Right forelimb (tissue), 1 donor: ENCODE results near the gene RAB20.
"Not testable (repeated sequence)": the region's sequence is repeated elsewhere in the genome, so short reads cannot be mapped to it uniquely, and the experiment has no call there.

Experiments
- DNase-seq: peaks from one replicate; pipeline ENCODE4 v3.0.0-alpha.2; 2018

Gene RAB20

DNA sequence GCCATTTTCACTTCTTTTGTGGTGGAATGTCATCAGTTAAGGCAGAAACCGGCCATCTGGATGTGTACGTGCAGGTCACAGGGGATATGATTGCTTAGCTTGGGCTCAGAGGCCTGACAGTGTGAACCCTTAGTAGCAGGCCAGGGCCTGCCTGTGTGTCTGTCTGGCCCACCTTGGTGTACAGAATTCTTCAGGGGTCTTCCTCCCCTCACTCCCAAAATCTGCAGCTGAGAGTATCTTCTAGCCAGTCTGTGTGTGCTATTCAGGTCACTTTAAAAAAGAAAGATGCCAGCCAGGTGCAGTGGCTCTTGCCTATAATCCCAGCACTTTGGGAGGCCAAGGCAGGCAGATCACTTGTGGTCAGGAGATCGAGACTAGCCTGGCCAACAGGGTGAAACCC, 74.6 kb downstream of the RAB20 start:
- DNase-seq, result not testable (repeated sequence)

DNA sequence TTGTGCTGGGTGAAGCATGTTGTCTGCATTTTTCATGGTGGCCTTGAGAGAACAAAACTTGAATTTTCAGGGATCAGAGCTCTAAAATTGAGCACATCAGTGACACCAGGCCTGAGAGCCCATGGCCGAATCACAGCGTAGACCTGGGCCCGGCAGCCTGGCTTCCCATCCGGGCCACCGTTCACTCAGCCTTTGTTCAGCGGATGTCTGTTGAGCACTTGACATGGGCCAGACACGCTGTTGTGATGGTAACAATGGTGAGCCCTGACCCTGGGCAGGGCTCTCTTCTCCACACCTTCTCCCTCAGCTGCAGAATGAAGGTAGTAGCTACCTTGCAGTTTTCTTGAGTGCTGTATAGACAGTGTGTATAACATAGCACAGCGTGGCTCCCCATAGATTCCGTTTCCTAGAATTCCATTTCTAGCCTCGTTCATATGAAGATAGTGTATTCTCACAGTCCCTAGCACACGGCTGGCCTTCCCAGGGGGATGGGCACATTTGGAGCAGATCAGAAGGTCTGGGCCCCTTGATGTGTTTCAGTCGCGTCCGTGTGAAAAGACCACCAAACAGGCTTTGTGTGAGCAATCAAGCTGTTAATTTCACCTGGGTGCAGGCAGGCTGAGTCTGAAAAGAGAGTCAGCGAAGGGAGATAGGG, 75.3 kb downstream of the RAB20 start:
- no peak for DNase-seq

DNA sequence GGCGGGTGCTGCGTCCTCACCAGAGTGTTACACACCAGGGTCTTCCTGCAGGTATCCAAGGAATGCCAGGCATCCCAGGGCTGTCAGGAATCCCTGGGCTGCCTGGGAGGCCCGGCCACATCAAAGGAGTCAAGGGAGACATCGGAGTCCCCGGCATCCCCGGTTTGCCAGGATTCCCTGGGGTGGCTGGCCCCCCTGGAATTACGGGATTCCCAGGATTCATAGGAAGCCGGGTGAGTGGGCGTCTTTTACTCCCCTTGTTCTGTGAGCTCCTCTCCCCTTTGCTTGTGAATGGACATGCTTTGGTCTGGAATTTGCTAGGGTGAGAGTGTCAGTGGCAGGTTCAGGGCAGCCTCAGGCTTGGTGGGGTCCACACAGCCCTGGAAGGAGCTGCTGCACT, 75.9 kb downstream of the RAB20 start:
- no peak for DNase-seq

DNA sequence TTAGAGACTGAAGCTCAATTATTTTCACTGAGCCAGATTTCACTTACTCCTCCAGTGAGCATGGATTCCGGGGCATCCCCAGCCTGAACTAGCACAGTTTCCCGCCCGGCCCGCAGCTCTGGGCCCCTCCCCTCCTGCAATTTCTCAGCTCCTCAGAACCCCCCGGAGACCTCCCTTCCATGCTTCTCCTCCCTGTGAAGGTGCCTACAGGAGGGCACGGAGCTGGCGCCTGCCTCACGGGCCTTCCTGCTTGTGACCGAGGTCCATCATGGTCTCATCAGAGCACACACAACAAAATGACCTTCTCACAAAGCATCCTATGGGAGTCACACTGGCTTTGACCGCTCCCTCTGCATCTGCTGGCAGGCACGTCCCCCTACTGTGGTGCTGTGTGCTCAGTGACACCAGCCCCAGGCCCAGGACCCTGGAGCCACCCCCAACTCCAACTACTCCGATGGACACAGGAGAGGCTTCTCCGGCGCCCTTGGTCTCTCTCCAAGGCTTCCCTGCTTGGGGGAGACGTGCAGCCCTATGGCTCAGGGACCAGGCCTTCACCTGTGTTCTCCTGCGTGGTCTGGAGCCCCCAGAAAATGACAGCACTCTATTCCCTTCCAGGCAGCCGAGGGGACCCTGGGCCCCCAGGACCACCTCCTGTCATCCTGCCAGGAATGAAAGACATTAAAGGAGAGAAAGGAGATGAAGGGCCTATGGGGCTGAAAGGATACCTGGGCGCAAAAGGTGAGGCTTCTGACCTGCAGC, 77.1 kb downstream of the RAB20 start:
- DNase-seq, result no peak

DNA sequence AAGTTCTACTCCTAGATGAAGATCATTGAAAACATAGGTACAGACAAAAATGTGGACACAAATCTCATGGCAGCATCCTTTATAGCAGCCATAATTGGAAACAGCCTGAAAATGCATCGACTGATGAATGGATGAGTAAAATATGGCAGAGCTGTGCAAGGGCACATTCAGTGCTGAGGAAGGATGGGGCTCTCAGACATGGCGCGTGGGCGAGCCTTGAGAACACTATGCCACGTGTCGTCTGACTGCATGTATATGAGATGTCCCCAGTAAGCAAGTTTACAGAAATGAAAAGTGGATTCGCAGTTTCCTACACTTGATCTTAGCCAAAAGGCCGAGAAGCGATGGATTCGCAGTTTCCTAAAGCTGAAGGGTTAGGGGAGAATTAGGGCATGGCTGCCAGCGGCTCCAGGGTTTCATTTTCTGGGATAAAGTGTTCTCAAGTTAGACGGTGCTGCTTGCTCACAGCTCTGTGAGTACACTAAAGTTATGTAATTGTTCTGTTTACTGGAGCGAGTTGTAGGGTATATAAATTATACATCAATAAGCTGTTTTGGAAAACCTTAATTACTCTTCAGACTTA, 78.0 kb downstream of the RAB20 start:
- no peak for DNase-seq

DNA sequence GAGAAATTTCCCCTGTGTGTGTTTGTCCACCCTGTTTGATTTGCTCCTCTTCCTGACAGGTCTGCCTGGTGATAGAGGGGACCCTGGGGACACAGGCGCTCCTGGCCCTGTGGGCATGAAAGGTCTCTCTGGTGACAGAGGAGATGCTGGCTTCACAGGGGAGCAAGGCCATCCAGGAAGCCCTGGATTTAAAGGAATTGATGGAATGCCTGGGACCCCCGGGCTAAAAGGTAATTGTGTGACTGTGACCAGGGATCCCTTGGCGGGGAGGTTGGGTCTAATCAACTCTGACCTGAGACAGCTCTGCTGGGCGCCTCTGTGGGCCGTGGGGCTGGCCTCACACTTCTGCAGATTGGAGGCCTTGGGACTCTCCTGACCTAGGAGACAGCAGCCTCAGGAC, 81.4 kb downstream of the RAB20 start:
- DNase-seq, result no peak

DNA sequence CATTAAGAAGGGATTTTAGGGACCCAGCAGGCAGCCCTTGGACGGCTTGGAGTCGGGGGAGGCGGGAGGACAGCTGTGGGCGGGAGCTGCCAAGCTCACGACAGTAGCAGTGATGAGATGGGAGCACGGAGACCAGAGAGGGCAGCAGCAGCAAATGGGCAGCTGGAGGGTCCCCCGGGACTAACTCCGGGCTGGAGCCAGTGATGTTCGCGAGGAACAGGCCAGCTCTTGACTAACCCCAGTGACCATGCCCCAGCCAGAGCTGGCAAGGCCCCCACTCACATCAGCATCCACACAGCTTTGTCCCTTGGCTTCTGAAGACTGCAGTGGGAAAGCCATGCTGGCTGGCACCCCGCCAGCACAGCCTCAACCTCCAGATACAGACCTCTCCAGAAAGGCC, 81.9 kb downstream of the RAB20 start:
- DNase-seq, result no peak

DNA sequence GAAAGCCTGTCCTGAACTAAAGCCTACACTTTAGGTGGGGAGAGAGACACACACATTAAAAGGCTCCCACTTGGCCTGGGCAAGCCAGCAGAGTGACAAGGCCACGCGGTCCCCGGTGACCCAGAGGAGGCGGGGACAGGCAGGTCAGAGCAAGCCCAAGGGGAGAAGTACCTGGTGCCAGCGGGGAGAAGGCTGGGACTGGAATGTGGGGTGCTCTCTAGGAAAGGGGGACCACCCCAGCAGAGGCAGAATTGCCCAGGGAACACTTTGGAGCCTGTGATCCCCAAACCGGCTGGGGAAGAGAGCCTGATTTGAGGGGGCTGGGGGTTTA, 82.3 kb downstream of the RAB20 start:
- DNase-seq, result no peak

DNA sequence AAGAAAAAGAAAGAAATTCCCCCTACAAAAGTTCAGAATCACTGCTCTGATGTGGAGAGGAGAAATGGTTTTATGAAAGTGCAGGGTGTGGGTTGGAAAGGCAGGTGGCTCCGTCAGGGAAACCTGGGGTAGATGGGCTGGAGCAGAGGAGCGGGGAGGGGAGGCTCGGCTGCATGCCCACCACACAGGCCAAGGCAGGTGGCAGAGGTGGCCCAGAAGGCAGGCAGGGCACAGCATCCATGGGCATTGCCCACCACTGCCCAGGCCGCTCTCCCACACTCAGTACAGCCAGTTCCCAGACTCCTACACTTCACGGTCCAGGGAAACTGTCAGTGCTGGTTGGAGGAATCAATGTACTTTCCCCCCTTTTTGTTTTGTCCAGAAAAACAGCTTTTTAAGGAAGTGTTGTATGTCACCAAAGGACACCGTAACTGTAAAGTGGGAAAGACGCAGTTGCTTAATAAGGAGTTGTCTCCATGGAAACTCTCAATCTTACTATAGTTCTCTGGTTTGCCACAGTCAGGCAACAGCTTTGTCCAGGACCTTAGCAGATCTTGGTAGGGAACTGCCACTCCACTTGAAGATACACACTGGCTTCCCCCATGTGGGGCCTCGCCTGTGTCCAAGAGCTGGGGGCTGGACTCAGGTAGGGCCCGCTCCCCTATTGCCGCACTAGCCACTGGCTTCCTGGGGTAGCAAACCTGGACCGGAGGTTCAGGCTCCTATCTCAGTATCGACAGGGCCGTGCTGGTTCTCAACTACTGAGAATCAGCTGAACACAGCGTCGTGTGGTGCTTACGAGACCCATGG, 82.9 kb downstream of the RAB20 start:
- DNase-seq, result no peak

DNA sequence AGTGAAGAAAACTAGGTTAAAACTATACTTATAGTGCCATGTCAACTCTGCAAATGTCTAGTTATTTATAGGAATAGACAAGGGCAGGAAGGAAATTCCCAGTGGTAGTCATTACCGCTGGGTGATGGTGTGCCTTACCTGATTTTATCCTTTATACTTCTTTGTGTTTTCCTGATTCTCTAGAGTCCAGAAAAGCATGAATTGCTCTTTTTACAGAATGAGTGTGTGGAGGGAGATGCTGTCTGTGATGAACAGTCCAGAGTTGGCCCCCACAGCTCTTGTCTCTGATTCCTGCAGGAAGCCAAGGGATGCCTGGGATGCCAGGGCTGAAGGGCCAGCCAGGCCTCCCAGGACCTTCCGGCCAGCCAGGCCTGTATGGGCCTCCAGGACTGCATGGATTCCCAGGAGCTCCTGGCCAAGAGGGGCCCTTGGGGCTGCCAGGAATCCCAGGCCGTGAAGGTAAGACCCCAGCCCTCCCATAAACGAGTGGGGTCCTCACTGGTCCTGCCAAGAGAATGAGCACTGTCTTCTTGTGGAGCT, 83.7 kb downstream of the RAB20 start:
- no peak for DNase-seq

DNA sequence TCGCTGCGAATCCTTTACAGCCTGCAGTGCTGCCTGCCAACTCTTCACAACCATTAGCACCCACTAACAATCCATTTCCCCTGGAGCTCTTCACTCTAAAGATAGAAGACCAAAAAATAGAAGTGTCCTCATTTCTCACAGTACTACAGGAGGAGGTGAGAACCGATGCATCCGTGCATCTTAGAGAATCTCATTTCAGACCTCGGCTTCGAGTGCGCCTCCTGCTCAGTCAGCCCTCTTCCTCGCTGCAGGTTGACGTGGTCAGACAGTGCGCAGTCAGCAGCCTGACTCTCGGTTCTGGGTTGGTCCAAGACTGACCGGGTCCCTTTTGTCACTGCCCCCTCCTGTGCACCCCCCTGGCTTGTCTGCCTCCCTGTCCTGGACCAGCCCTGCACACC, 85.3 kb downstream of the RAB20 start:
- DNase-seq, result no peak

DNA sequence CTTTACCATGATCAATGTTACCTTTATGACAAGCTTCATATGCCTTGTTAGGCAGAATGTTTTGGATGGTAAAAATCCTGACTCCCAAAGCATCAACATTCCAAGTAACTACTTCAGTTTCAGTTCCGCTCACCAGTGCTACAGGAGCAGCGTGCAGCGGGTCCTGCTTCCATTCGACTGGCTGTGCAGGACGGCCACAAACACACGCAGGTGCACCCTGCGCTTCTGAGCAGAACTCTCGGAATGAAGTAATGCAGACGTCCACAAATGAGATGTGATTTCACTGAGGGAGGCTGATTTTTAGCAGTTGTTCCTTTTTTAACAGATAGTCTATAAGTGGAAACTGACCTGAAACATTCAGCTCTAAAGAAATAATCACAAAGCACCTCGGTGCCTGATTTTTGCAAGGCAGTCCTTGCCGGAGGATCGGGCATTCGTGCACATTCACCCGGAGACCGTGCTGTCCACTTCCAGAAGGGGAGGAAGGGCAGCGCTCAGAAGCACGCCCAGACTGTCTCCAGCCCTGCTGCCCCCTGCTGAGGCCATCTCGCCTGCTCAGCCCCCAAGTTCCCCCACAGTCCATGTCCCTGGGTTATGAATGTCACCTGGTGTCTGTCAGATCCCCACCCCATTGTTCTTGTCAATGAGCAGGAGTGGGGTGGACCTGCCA, 85.8 kb downstream of the RAB20 start:
- no peak for DNase-seq

DNA sequence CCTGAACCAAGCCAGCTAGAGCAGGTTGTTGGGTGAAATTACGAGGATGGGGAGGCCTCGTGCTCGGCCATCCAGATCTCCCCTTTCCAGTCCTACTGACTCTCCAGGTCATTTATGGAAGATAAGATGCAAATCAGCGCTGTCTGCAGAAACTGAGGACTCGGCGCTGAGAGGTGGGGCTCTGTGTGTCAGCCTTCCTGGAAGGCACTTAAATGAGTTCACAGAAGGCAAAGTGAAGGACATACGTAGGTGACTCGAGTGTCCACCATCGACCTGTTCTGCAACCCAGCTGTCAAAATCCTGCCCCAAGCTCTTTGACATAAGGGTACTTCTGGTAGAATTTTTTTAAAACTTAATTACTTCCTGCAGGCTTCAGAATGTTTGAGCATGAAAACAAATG, 86.4 kb downstream of the RAB20 start:
- DNase-seq, result no peak

DNA sequence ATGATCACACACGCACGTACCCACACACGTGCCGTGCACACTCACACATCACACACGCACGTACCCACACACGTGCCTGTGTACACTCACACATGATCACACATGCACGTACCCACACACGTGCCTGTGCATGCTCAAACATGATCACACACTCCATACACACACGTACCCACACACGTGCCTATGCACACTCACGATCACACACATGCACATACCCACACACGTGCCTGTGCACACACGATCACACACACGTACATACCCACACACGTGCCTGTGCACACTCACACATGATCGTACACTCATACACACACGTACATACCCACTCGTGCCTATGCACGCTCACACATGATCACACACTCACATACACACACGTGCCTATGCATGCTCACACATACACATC, 86.8 kb downstream of the RAB20 start:
- no peak for DNase-seq
